IPS-NIHi7 (cell line): ENCODE results near the gene CDC42BPA.

Source experiments
- DNase-seq: peaks from one replicate; pipeline ENCODE4 v3.0.0; 2012; ENCODE audit warnings: mixed read lengths; ENCODE audit errors: extremely low spot score

The CDC42BPA gene

DNA sequence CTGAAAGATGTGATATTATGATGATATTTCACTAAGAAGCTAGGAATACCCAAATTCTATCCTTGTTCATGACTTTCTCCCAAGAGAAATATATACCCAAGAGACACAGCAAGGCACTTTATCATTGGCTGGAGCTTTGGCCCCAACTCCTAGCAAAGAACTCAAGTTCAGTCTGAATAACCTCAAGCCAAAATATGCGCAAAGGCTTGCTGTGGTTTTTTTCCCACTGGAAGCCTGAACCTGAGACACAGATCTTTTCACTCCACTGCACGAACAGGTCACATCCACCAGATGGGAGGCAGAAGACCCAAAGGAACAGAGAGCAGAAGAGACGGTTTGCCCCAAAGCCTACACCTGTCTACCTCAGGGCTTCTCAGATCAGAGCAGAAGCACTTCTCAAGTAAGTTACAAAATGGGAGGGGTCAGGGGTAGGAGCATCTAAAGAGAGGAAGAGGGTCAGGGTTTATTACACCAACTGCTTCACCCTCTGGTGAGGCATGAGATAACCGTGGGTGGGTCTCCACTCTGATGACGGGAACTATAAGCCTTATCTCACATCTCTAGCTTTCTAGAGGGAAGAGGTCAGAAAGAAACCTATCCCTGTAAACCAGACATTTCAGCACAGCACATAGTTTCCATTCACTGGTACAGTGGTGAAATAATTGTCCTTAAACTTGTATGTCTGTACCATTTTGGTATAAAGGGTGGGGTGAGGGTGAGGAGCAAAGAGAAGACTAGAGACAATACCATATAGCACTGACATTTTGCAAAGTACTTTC, 17.1 kb upstream of the CDC42BPA start:
- DNase-seq = no peak

DNA sequence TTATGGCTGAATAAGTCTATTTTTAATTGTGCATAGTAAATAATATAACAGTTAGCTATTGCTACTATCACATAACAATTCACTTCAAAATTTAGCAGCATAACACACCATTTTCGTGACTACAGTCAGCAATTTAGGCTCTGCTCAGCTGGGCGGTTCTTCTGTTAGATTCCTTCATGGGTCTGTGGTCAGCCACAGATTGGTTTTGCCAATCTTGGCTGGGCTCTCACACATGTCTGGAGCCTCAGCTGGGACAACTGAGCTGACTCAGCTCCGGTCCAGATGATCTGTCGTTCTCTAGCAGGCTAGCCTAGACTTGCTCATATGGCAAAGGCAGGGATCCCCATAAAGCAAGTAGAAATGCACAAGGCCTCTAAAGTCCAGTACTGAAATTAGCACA, 15.1 kb upstream of the CDC42BPA start:
- no peak for DNase-seq

DNA sequence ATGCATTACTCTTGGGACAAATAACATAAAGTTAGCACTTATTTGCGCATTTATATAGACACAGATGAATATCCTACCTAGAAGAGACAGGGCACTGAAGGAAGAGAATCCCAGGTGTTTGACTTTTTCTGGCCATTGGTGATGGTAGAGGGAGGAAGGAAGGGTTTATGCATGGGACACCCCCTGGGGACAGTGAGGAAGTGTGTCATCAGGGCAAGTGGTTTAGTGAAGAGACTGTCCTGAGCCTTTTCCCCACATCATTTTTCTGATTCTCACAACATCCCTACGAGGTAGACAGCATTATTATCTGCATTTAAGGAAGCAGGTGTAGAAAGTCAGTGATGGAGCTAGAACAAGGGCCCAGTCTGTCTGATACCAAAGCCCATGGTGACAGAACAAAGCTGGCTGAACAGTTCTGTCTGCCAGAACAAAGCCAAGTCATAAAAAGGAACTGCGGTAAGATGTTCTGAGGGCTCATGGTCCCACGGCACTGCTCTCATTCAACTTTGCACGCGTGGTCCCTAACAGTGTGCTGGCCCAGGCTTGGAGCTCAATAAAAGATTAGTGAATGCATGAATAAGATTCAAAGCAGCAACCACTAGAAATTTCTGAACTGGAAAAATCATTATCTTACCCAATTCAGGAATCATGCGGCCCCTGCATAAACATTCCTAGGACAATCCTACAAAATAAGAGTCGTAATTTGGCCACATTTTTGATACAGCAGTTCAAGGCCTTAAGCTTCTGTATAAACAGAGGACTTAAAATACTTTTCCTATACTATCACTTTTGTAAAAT, 12.2 kb upstream of the CDC42BPA start:
- DNase-seq = no peak

DNA sequence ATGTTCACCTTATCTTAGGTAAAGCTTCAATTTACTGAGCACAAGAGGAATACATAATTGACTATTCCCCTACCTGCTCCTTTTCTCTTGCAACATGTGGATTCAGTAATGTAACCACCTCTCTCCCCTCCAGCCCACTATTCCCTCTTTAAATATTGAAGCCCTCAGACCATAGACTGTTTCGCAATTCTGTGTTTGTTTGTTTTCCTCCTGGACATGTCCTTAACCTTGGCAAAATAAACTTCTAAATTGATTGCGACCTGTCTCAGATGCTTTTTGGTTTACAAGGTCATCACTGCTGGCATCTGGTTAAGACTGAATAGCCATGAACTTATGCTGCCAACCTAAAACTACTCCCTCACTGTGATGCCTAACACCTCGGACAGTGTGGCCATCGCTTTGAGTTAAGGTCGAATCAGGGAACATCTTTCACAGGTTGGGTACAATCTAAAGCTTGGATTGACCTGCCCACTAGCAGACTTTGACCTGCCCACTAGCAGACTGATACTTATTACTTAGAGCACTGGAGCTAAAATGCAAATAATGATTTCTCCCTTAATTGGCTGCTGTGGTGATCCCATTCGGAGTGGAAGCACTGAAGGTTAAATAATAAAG, 10.2 kb upstream of the CDC42BPA start:
- DNase-seq = no peak

DNA sequence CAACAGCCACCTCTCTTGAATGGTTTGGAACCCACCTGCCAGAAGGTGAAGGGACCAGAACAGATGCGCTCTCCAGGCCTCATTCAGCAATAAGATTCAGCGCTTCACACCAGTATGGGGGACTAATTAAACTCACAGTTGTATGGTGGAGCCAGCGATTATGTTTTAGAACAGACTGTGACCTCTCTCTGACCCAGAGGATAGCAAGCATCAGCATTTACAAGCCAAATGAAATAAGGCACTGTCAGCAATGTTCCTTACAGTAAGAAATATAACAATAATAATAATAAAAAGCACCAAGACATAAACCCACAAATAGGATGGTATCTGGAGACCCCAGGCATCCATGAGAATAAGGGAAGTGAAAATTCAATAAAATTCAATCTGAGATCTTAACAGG, 6.9 kb upstream of the CDC42BPA start:
- DNase-seq = no peak

DNA sequence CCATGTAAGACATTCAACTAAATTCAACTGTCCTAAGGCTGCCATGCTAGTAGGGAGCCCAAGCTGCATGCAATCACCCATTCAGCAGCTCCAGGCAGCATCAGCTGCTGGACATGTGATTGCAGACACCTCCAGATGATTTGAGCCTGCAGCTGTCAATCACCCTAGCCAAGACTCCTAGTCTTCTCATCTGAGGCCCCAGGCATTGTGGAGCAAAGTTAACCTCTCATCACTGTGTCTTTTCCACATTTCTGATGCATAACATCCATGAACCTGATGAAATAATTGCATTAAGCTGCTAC, 5.6 kb upstream of the CDC42BPA start:
- no peak for DNase-seq

DNA sequence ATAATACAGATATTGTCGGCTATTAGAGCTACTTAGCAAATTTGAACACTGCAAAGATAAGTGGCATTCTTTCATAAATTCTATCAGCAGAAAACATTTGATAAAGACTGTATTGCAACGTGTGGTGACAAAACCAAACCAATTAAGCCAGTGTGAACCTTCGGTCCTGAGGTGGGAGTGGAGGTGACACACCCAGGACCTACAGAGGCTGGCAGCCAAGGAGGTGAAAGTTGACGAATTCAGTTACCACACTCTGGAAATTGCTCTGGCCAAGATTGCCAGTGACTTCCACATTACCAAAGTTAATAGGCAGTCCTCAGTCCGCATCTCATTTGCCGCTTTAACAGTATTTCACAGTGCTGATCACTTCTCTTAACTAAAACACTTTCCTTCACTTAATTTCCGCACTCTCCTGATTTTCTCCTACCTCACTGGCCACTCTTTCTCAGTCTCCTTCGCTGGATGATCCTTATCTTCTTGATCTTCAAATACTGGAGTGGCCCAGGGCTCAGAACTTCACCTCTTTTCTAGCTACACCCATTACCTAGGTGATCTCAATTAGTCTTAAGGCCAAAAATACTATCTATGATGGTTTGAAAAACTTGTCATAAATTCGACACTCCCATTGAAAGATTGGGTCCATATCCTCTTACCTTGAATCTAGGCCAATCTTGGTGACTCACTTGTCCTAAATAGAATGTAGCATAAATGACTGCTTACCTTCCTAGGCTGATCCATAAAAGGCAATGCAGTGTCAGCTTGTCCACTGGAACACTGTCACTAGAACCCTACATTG, 5.1 kb upstream of the CDC42BPA start:
- DNase-seq = no peak

DNA sequence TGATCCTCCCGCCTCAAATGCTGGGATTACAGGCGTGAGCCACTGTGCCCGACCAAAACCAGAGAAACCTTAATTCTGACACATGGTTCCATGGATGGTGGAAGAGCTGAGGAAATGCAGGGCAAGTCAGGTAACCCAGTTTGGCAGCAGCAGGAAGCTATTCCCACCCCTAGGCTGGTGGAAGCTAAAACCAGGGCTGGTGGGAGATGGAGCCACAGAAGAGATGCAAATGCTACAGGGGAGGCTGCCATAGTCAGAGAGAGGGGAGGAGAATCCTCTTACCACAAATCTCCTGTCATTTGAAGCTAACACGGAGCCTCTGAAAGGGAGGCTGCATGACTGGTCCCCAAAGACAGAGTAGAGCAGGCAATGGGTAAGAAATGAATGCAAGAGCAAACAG, 4.1 kb upstream of the CDC42BPA start:
- DNase-seq = no peak

DNA sequence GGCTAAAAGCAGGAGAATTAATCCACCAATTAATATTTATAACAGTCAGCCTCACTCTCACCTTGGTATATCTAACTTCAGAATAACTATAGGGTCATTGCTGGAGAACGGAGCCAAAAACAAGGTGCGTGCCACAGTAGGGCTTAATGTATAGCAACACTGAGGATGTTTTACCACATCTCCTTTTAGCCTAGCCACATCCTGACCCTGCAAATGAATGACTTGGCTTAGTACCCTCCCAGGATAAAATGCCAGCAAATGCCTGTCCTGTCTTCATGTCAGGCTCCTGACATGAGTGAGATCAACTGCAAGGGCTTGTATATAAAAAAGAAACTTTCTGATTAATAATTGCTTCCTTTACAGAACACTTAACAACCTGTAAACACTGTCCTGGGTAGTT, 2.7 kb upstream of the CDC42BPA start:
- DNase-seq = no peak

DNA sequence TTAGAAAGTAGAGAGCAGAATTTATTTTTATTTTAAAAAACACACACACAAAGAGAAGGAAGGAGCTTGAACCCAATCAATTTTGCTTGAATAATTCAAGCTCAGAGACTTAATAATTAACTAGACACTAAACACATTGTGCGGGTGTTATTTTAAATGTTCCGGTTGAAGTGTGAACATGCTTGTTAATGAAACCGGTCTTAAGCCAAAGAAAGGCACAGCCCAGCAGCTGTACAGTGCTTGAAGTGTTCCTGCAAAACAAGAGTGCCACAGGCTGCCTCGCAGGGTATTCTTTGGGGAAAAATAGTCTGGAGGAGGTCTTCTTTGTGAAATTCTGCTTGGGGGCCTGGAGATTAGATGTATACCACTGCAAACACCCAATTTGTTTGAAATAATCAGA, 2.2 kb upstream of the CDC42BPA start:
- DNase-seq = no peak

DNA sequence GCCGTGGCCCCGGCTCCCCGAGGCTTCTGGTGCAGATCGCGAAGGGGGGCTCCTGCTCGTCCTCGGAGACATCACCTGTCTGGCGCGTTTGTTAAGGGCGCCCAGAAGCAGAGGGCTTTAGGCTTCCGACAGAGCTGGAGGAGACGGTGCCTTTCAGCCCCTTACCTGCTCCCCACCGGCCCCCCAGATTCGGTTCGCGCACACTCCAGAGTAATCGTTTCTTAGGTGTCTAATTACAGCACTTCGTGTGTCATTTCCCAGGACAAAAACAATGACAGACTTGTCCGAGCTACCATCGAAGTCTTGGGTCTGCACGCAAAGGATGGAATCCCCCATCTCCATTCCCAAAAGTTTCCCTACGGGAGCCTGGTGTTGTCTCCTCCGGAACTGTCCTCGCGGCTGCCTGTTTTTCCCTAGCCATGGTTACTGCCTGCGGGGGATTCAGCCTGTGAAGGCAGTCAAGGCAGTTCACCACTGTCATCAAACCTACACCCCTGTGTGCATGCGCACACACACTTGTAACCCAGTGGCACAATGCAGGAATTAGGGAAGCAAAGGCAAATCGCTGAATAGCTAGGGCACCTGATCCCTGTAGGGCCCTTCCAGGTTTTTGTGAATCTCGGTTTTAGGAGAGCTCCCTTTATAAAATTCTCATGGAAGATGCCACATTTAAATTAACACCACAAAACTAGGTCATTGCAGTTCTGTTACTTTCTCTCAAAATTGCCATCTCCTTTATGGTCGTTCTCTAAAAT, 738 bp upstream of the CDC42BPA start:
- DNase-seq = peak; percentile 82

DNA sequence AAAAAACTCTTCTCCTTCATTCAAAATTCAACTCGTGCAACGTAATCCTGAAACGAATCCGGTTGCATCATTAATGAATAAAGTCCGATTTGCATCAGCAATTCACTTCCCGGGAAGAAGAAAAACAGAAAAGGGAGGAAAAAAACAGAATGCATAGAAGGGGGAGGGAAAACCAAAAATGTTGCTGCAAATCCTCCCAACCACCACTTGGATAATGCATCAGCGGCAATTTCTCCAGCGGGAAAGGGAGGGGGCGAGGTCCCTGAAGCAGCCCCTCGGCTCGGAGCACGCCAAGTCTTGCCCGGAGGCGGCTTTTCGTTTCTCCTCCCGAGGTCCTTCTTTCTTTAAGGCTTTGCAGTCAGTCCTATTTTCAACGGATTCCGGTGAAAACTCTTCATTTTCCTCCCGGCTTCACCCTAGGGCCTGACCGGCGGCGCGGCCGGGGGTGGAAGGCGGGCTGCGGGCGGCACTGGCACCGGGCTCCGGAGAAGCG, 723 bp downstream of the CDC42BPA start:
- DNase-seq = peak; percentile 71

DNA sequence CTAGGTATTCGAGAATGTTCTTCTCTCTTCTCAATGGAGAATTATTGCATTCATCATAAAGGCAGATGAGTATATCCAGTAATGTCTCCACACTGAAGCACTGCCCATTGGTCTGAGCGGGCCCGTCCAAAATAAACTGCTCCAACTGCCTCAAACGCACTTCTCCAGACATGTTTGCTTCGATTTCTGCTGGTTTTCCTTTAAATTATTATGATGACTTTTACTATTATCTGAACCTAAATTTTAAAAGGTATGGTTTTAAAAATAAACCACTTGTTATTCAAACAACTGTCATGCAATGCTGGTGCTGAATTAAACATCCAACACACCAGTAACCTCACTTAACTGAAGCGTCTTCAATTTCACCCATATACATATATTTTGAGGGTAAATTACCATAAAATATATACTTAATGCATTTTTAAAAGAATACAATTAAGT, 1.3 kb downstream of the CDC42BPA start:
- no peak for DNase-seq

DNA sequence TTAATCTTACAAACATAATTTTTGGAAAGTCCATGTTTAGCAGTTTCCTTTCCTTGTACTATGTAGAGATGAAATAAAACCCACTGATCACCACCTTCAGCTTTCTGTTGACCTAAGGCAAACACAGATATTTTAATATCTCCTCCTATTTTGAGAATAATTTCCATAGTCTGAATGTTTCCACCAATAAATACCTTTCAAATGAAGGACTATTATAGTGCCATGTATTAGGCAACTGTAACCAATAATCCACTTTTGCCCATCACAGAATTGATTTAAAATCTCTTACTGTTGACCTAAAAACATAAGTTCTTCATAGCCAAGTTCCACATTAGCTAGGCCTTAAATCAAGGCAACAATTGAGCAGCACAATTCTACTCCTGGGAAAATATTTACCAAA, 1.8 kb downstream of the CDC42BPA start:
- no peak for DNase-seq

DNA sequence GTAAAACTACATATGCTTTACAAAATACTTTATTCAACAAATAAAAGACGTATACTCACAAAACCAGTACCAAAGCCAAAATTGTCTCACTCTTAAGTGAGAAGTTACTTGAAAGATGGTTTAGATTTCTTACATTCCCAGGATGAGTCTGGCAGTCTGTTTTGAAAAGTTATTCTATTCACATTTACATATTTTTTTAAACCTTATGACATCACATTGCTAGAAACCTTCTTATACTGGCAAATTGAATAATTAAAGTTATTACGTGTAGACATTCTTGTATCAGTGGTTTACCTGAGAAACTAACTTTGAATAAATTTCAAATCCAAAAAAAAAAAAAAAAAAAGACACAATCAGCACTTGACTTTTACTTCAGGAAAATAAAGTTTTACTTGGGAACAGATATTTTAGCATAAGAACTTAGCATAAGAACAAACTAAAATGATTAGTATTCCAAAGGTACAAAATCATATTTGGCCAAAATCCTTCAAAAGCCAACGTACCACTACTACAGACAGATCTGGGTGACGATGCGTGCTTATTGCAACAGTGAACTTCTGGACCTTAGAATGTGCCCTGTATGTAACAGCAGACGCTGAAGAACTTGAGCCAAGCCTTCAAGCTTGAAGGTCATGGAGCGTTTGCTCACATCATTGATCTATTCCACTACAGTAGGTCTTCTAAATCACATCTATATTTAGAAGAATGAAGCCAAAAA, 2.5 kb downstream of the CDC42BPA start:
- DNase-seq = no peak

DNA sequence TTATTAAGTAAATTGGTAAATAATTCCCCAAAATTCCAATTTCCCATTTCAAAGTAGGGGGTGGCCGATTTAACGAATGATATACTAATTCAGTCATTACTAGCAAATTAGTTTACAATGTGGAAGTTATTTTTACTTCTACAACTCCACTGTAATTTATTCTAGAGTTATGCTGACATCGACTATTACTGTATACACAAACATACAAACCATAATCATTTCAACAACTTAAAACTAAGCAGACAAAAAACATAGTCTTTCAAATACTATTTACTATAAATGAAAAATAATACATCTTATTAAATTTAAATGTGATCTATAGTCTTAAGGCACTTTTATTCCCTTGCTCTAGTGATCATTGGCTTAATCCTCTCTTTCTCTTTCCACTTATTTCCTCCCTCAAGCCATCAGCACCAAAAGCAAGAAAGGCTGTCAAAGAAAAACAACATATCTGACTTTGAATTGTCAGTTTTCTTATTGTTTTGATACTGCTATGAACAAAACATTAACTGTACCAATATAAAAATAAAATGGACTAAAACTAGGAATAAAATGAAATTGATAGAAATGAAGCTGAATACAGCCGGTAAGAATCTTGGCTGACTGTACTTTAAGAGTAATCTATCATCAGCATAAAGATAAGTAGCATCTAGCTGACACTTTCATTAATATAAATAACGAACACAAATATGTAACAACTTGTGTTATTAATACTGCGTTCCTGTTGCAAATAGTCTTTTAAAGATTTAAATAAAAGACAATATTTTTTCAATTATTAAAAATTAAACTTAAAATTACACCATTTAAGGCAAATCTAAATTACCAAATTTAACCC, 4.1 kb downstream of the CDC42BPA start:
- DNase-seq = no peak

DNA sequence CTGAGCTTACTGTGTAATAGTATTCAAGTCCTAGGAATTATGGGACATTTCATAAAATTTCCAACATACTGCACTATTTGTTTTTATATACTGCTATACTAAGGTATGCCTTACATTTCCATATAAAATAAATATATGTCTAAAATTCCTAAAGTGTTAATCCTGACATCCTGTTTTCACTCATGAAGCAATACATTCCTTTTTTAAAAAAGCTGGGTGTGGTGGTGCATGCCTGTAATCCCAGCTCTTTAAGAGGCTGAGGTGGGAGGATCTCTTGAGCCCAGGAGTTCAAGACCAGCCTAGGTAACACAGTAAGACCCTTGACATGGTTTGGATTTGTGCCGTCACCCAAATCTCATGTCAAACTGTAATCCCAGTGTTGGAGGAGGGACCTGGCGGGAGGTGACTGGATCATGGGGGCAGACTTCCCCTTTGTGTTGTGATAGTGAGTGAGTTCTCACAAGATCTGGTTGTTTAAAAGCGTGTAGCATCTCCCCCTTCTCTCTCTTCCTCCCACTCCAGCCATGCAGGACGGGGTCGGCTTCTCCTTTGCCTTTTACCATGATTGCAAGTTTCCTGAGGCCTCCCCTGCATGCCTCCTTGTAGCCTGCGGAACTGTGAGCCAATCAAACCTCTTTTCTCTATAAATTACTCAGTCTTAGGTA, 5.8 kb downstream of the CDC42BPA start:
- DNase-seq = no peak

DNA sequence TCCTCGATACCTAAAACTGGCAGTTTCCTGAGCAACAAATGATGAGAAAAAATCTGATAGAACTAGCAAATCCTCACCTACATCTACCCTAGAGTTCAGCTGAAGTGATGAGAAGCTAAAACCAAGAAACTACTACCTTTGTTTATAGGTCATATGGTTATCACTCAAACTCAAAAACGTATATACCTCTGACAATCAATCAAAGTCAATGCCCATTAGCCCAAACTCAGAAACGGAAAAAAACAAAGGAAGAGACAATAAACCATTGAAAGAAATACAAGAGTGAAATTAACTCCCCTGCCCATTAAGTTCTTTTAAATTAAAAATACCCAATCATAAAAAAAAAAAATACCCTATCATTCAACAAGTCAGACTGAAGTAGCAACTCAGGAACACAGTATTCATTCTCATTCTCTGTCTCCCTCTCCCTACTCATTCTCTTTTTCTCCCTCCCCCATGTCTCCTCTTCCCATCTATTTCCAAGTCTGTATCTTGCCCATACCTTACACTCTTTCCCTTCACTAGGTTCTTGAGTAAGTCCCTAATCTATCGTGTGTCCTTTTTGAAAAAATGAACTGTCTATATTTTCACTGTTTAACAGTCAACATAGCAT, 6.8 kb downstream of the CDC42BPA start:
- DNase-seq = no peak
